GM21723 (cell line): ENCODE measurements around the gene DNMT1.

ENCODE experiments used
- ATAC-seq: cut with Tn5 transposase; IDR thresholded peaks from one replicate; pipeline ENCODE4 v1.9.1; 2021; ENCODE audit warnings: mild to moderate bottlenecking, moderate library complexity; ENCODE audit not compliant: unreplicated experiment

Gene DNMT1

GRCh38 chr19:10115392-10116084 lies 79.2 kb downstream of the DNMT1 start:
- no peak for ATAC-seq

GRCh38 chr19:10114651-10115391 lies 79.9 kb downstream of the DNMT1 start:
- no peak for ATAC-seq

GRCh38 chr19:10113964-10114650 lies 80.6 kb downstream of the DNMT1 start:
- no peak for ATAC-seq

GRCh38 chr19:10113592-10113963 lies 81.2 kb downstream of the DNMT1 start:
- ATAC-seq, result no peak

- ATAC-seq, result no peak
Observed at GRCh38 chr19:10112895-10113591, 81.7 kb downstream of the DNMT1 start.

GRCh38 chr19:10112037-10112761 lies 82.6 kb downstream of the DNMT1 start:
- no peak for ATAC-seq

GRCh38 chr19:10111405-10111811 lies 83.3 kb downstream of the DNMT1 start, which contains the start of gene P2RY11:
Gene P2RY11 (plus strand): TSS chr19:10111693. CDS start chr19:10111722, 29 bp downstream.
- ATAC-seq, result no peak

- no peak for ATAC-seq
Observed at GRCh38 chr19:10110972-10111317, 83.8 kb downstream of the DNMT1 start.

- ATAC-seq, result no peak
Observed at GRCh38 chr19:10110076-10110971, 84.4 kb downstream of the DNMT1 start.

GRCh38 chr19:10109528-10109927 lies 85.2 kb downstream of the DNMT1 start:
- ATAC-seq, result no peak

- no peak for ATAC-seq
Observed at GRCh38 chr19:10107817-10108367, 86.9 kb downstream of the DNMT1 start.

GRCh38 chr19:10107254-10107653 lies 87.5 kb downstream of the DNMT1 start:
- no peak for ATAC-seq

- peak; percentile 45 for ATAC-seq
Observed at GRCh38 chr19:10106100-10106936, 88.4 kb downstream of the DNMT1 start, which contains the start of gene PPAN. Gene PPAN (plus strand): TSS chr19:10106362. CDS start chr19:10106395, 33 bp downstream.

- no peak for ATAC-seq
Observed at GRCh38 chr19:10105509-10106099, 89.1 kb downstream of the DNMT1 start.

- ATAC-seq, result peak; percentile 40
Observed at GRCh38 chr19:10104665-10105508, 89.9 kb downstream of the DNMT1 start.

GRCh38 chr19:10104130-10104513 lies 90.6 kb downstream of the DNMT1 start:
- no peak for ATAC-seq

GRCh38 chr19:10102787-10103236 lies 91.9 kb downstream of the DNMT1 start:
- ATAC-seq, result no peak
